Lower leg skin (tissue), 4 donors: ENCODE data around the gene ZFP62. TPM values are rescaled to one million over a fixed set of nuclear protein-coding genes. Genes with fewer than 3 reads are reported as not detected.
A peak's percentile ranks its signal among the peaks of the same experiment; 100 is the strongest.

Experiments
- DNase-seq, 2 donors: peaks; one replicate each; pipeline ENCODE4 v3.0.0-alpha.2; 2019; ENCODE audit warnings: low spot score in 2 of 2
- H3K4me3 ChIP-seq: fragments of 200-600 bp; sonication (generic); 2 replicates; pipeline ENCODE4 v1.5.1; 2017; ENCODE audit warnings: mild to moderate bottlenecking, low read depth; ENCODE audit not compliant: poor library complexity, severe bottlenecking
- POLR2A ChIP-seq, 2 donors: fragments of 450-650 bp; IDR thresholded peaks; one replicate each; pipeline ENCODE4 v1.6.1; 2016 to 2017; ENCODE audit warnings: antibody characterized with exemption in 2 of 2, mild to moderate bottlenecking in 1 of 2, moderate library complexity in 1 of 2
- WGBS, 2 donors: methylation state at CpG; one replicate each; pipeline ENCODE4 v1.1.5; 2018; 5-methylcytosine and 5-hydroxymethylcytosine counted together
- intact Hi-C: fragments of 100-400 bp; cut with DNase I; formaldehyde crosslinking; loops from one replicate; pipeline ENCODE4 v1.15.0; 2023; ENCODE audit warnings: low total_unique reads
- total RNA-seq, 4 donors: library from RNA; depleted of rRNA; stranded (reverse); fragments of >200 nt; gene quantifications; one replicate each; pipeline ENCODE4 v1.1.0, GENCODE V29; 2016
- TF ChIP-seq, protein P1 (sequence below), 3 donors: fragments of 450-650 bp; IDR thresholded peaks; one replicate each; pipeline ENCODE4 v1.5.1; 2016; ENCODE audit warnings: antibody characterized with exemption in 3 of 3, mild to moderate bottlenecking in 3 of 3, moderate library complexity in 2 of 3

Gene ZFP62
- 10 to 100 TPM; 14.5 to 35.8 (median 31.1) TPM for total RNA-seq

- DNase-seq: peak; percentile 78 to 96
- intact Hi-C loops: loop anchor here (10.0 kb wide), 1 partner anchor 294 kb away; no protein-coding TSS in a partner anchor
- TF ChIP-seq, protein P1, sequence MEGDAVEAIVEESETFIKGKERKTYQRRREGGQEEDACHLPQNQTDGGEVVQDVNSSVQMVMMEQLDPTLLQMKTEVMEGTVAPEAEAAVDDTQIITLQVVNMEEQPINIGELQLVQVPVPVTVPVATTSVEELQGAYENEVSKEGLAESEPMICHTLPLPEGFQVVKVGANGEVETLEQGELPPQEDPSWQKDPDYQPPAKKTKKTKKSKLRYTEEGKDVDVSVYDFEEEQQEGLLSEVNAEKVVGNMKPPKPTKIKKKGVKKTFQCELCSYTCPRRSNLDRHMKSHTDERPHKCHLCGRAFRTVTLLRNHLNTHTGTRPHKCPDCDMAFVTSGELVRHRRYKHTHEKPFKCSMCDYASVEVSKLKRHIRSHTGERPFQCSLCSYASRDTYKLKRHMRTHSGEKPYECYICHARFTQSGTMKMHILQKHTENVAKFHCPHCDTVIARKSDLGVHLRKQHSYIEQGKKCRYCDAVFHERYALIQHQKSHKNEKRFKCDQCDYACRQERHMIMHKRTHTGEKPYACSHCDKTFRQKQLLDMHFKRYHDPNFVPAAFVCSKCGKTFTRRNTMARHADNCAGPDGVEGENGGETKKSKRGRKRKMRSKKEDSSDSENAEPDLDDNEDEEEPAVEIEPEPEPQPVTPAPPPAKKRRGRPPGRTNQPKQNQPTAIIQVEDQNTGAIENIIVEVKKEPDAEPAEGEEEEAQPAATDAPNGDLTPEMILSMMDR (IDR thresholded peaks at IDR 0.05): no peak
- TF ChIP-seq POLR2A (IDR thresholded peaks at IDR 0.05): no peak
- H3K4me3 ChIP-seq: peak within 1 kb of the TSS; percentile 93
- WGBS, 2 donors: 0% methylated on average over 42 to 62 of the region's 84 CpGs
Observed at GRCh38 chr5:180860887-180861822, at the start of gene ZFP62. Gene ZFP62, minus strand, starts transcription at chr5:180861276. Its CDS starts 57 bp downstream, at chr5:180861219.

- no peak overlapping the region for H3K4me3 ChIP-seq
- WGBS, 2 donors: 82 to 88% methylated on average over 5 of the region's 5 CpGs
- no peak for DNase-seq
- TF ChIP-seq, protein P1 (IDR thresholded peaks at IDR 0.05): no peak
- no peak for TF ChIP-seq POLR2A (IDR thresholded peaks at IDR 0.05)
- intact Hi-C loops: no loop called here
Observed at GRCh38 chr5:180910735-180911134, 49.7 kb upstream of the ZFP62 start.

GRCh38 chr5:180910182-180910581 is 49.1 kb upstream of the ZFP62 start:
- WGBS, 2 donors: 62 to 66% methylated on average over 2 of the region's 2 CpGs
- DNase-seq: no peak
- TF ChIP-seq POLR2A (IDR thresholded peaks at IDR 0.05): no peak
- TF ChIP-seq, protein P1 (IDR thresholded peaks at IDR 0.05): no peak

GRCh38 chr5:180909782-180910181 is 48.7 kb upstream of the ZFP62 start:
- H3K4me3 ChIP-seq: no peak overlapping the region
- TF ChIP-seq, protein P1 (IDR thresholded peaks at IDR 0.05): no peak
- TF ChIP-seq POLR2A (IDR thresholded peaks at IDR 0.05): no peak
- DNase-seq: no peak
- 73 to 74% methylated on average over 5 of the region's 5 CpGs for WGBS, 2 donors
- intact Hi-C loops: no loop called here

More at GRCh38 chr5:180910182-180910581, 49.1 kb upstream of the ZFP62 start:
- no peak overlapping the region for H3K4me3 ChIP-seq
- intact Hi-C loops: no loop called here

DNA sequence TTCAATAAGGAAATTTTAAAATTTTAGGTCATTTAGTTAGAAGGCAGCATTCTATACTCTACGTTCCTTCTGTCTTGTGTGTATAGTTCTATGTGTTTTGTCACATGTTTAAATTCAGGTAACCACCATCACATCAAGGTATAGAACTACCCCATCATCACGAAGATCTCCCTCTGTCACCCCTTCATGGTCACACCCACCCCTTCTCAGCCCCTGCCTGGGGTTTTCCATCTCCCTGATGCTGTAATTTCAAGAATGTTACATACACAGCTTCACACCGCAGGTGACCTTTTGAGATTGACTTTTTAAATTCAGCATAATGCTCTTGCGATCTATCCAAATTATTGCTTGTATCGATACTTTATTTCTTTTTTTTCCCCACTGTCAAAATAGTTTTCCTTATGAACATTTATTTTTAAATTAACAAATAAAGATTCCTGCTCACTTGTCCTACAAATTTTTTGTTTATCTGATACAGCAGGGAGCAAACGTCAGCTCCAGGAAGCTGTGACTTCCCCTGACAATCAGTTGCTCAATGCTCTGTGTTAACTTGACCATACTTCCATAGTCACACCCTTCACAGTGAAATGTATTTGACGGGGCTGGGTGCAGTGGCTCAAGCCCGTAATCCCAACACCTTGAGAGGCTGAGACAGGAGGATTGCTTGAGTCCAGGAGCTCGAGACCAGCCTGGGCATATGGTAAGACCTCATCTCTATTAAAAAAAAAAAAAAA is 48.1 kb upstream of the ZFP62 start:
- no peak for TF ChIP-seq POLR2A (IDR thresholded peaks at IDR 0.05)
- intact Hi-C loops: no loop called here
- 68 to 77% methylated on average over 9 of the region's 9 CpGs for WGBS, 2 donors

GRCh38 chr5:180908400-180908799 is 47.3 kb upstream of the ZFP62 start:
- no peak overlapping the region for H3K4me3 ChIP-seq
- TF ChIP-seq, protein P1 (IDR thresholded peaks at IDR 0.05): no peak
- TF ChIP-seq POLR2A (IDR thresholded peaks at IDR 0.05): no peak
- 89% methylated on average over 9 of the region's 9 CpGs for WGBS, 2 donors
- no peak for DNase-seq
- intact Hi-C loops: no loop called here

More for the DNA sequence above, 48.1 kb upstream of the ZFP62 start:
- no peak overlapping the region for H3K4me3 ChIP-seq
- DNase-seq: no peak
